GM21381 (cell line): ENCODE results near the gene DNAJC8.

ENCODE experiments used
- ATAC-seq: cut with Tn5 transposase; IDR thresholded peaks from one replicate; pipeline ENCODE4 v1.9.1; 2021; ENCODE audit warnings: mild to moderate bottlenecking, moderate library complexity; ENCODE audit not compliant: unreplicated experiment

Gene DNAJC8

GRCh38 chr1:28205243-28205642, 27.6 kb downstream of the DNAJC8 start:
- ATAC-seq: no peak

GRCh38 chr1:28200234-28200873, 32.5 kb downstream of the DNAJC8 start:
- no peak for ATAC-seq

GRCh38 chr1:28199328-28200233, 33.2 kb downstream of the DNAJC8 start:
- ATAC-seq: peak; percentile 82

- no peak for ATAC-seq
These were observed 35.0 kb downstream of the DNAJC8 start for GRCh38 chr1:28197682-28198415.

GRCh38 chr1:28196330-28196729, 36.5 kb downstream of the DNAJC8 start:
- no peak for ATAC-seq

- ATAC-seq: no peak
These were observed 37.0 kb downstream of the DNAJC8 start for GRCh38 chr1:28195780-28196179.

GRCh38 chr1:28194326-28195035, 38.3 kb downstream of the DNAJC8 start:
- ATAC-seq: no peak

- ATAC-seq: no peak
These were observed 39.1 kb downstream of the DNAJC8 start for GRCh38 chr1:28193701-28194161.

- no peak for ATAC-seq
These were observed 41.7 kb downstream of the DNAJC8 start for GRCh38 chr1:28190996-28191645.

GRCh38 chr1:28190337-28190979, 42.4 kb downstream of the DNAJC8 start:
- no peak for ATAC-seq

GRCh38 chr1:28185071-28185470, 47.8 kb downstream of the DNAJC8 start:
- ATAC-seq: no peak

GRCh38 chr1:28180306-28181305, 52.2 kb downstream of the DNAJC8 start:
- no peak for ATAC-seq

GRCh38 chr1:28178690-28179485, 53.9 kb downstream of the DNAJC8 start:
- ATAC-seq: no peak

- ATAC-seq: no peak
These were observed 56.0 kb downstream of the DNAJC8 start, which contains the start of gene PTAFR for GRCh38 chr1:28176492-28177470. Gene PTAFR, minus strand, starts transcription at chr1:28176690. Its CDS starts 25,669 bp downstream, at chr1:28151021.

- no peak for ATAC-seq
These were observed 56.8 kb downstream of the DNAJC8 start for GRCh38 chr1:28175955-28176485.

- ATAC-seq: no peak
These were observed 58.9 kb downstream of the DNAJC8 start for GRCh38 chr1:28173980-28174297.
